Measurements from ENCODE around the gene C2orf15.
"Not testable (repeated sequence)": the region's sequence is repeated elsewhere in the genome, so short reads cannot be mapped to it uniquely, and the experiment has no call there.

Gene C2orf15

GRCh38 chr2:99141110-99142108, at the start of gene C2orf15:
Gene C2orf15 (plus strand): TSS chr2:99141707. CDS start chr2:99150559, 8,852 bp downstream.
- DNase-seq (ENCODE audit: low read depth in 2 of 2): peak in 1 of 2 experiments; percentile 40

DNA sequence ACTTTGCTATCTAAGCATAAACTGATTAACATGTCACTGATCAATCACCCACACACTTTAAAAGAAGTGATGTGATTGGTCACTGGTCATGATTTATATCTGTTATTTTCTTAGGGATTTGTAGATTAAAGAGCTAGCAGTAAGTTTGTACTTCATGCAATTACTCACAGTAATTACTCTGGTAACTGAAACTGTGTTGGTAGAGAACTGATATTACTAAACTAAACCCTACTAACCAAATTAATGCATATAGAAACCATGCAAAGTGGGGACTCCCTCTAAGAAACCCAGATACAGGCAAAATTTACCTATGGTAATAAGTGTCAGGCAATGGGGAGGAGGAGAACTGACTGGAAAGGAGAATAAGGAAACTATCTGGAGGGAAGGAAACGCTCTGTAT, 44.8 kb upstream of the C2orf15 start:
- DNase-seq (ENCODE audit: low read depth in 2 of 2): no peak

GRCh38 chr2:99101697-99102096, 39.8 kb upstream of the C2orf15 start:
- DNase-seq (ENCODE audit: low read depth in 2 of 2): no peak

- no peak for DNase-seq (ENCODE audit: low read depth in 2 of 2)
These were observed 37.5 kb upstream of the C2orf15 start for GRCh38 chr2:99104006-99104405.

- DNase-seq (ENCODE audit: low read depth in 2 of 2): no peak
These were observed 34.6 kb upstream of the C2orf15 start for GRCh38 chr2:99106913-99107312.

- DNase-seq (ENCODE audit: low read depth in 2 of 2): no peak
These were observed 30.3 kb upstream of the C2orf15 start for GRCh38 chr2:99111236-99111635.

GRCh38 chr2:99111945-99112344, 29.6 kb upstream of the C2orf15 start:
- DNase-seq (ENCODE audit: low read depth in 2 of 2): no peak

DNA sequence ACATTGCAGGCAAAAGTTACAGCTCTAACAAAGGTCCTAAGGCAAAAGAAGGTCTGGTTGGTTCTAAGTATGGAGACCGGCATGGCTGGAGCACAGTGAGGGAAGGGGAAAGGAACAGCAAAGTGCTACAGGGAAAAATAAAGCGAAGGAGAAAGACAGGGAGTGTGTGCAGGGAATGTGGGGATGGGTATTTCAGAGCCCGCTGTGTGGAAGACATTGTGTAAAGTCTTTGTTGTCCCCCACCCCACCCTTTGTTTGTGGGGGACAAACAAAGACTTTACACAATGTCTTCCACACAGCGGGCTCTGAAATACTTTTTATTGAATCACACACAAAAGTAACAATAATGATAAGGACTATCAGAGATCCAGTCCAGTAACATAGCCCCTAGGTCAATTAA, 28.9 kb upstream of the C2orf15 start:
- DNase-seq (ENCODE audit: low read depth in 2 of 2): no peak

- DNase-seq (ENCODE audit: low read depth in 2 of 2): no peak
These were observed 13.5 kb upstream of the C2orf15 start for GRCh38 chr2:99127981-99128380.

- DNase-seq (ENCODE audit: low read depth in 2 of 2): not testable (repeated sequence)
These were observed 6.4 kb upstream of the C2orf15 start for GRCh38 chr2:99135044-99135556.

DNA sequence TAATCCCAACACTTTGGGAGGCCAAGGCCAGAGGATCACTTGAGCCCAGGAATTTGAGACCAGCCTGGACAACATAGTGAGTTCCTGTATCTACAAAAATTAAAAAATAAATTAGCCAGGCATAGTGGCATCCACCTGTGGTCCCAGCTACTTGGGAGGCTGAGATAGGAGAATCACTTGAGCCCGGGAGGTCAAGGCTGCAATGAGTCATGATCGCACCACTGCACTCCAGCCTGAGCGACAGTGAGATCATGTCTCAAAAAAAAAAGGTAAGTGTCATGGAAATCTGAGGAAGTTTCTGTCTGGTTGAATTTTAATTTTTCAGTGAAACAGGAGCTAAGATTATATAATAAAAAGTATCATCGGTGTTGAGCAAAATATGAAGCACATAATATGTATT, 2.5 kb upstream of the C2orf15 start:
- DNase-seq (ENCODE audit: low read depth in 2 of 2): no peak

- DNase-seq (ENCODE audit: low read depth in 2 of 2): no peak
These were observed 1.2 kb upstream of the C2orf15 start for GRCh38 chr2:99140056-99140859.

DNA sequence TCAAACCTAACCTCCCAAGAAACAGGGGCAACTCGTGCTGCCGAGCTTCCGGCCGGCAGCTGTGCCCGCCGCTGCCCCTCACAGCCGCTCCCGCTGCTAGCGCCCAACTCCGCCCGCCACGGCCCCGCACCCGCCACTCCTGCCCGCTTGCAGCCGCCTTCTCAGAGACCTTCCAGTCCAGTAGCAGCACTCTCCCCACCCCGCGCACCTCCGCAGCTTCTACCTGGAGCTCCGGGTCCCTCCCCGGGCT, 722 bp upstream of the C2orf15 start:
- no peak for DNase-seq (ENCODE audit: low read depth in 2 of 2)

DNA sequence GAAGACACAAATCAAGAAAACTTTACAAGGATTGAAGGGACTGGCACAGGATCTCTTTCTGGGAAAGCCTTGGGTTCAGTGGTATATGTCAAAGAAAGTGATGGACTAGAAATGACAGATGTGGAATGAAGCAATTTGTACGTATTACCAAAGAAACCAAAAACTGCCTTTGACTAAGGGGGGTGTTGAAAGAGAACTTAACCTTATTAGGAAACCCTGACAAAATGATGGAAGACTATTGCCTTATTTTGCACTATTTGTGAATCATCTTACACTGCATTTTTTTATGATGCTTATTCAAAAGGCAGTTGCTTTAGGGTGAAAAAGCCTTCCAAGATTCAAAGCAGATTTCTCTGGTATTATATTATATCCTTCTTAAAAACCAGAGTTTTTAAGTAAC, 9.2 kb downstream of the C2orf15 start:
- DNase-seq (ENCODE audit: low read depth in 2 of 2): no peak

GRCh38 chr2:99152199-99152895, 10.8 kb downstream of the C2orf15 start:
- no peak for DNase-seq (ENCODE audit: low read depth in 2 of 2)

- no peak for DNase-seq (ENCODE audit: low read depth in 2 of 2)
These were observed 12.6 kb downstream of the C2orf15 start for GRCh38 chr2:99153921-99154604.

DNA sequence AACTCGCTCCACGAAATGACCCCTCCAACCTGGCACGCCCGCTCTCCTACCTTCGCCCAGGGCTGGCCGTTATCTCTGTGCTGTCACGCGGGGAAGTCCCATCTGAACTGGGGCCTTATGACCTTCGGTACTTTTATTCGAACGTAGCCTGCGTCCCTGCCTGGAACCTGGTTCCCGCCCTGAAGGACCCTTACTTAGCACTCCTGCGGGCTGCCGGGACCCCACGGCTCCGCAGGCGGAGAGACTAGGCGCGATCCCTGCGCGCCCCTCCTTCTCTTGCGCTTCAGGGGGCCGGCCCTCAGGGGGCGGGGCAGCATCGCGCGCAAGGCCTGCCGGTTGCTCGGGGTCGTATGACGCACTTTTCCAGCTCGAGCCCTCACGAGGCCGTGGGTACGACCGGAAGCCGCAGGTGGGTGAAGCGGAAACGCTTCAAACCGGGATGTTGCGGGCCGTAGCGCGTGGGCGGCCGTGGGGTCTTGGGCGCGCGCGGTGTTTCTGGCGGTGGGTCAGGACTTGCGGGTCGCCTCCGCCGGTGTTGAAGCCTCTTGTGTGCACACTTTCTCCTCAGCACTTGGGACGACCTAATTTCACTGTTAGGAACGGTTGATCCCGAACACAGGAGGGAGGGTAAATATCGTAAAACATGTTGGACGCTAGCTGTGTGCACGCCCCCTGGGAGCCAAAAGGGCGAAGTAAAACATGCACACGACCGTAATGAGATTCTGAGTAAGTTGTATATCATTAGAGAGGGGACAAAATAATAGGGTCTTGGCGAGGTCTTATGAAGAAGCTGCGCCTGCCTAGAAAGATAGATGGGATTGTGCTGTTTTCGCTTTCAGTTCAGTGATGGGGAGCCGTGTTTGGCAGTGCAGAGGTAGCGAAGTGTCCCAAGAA, 13.4 kb downstream of the C2orf15 start, which contains the start of the genes LIPT1 and TSGA10:
TSS of gene LIPT1 (plus strand) at position 325 of the 894 bp plus-strand sequence. CDS start 6,991 bp downstream, outside the sequence.
TSS of gene TSGA10 (minus strand) at position 300 of the 894 bp plus-strand sequence. CDS start 45,503 bp downstream, outside the sequence.
- DNase-seq (ENCODE audit: low read depth in 2 of 2): peak; percentile 49 to 56

DNA sequence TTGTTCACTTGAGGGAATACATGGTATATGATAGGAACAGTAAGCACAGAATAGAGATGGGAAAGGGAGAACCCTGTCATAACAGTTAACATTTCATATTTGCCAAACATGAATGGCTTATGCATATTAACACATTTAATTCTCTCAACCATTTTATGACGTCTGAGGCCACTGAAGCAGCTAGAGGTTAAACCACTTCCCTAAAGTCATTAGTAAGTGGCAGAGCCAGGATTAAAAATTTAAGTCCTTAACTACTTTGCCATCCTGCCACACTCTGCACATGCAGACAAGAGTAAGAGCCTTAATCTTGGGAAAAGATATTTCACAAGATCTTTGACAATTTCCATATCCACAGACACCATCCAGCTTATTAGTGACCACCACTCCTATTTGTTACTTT, 15.4 kb downstream of the C2orf15 start:
- DNase-seq (ENCODE audit: low read depth in 2 of 2): no peak

GRCh38 chr2:99158599-99158998, 17.1 kb downstream of the C2orf15 start:
- DNase-seq (ENCODE audit: low read depth in 2 of 2): no peak

DNA sequence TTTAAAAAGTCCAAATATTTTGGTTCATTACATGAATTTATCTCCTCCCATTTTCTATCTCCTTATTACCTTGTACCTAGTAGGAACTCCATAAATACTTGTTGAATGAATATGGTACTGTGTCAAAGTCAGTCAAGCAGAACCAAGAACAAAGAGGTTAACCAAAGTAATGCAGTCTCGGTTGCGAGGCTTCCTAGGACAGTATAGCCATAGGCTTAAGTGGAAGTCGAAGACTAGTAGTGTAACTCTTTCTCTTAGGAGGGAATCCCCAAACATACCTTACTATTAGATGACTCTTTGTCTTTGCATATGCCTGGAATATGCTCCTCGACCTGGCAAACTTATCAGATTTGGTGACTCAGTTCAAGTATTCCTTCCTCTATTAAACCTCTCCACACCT, 18.1 kb downstream of the C2orf15 start:
- no peak for DNase-seq (ENCODE audit: low read depth in 2 of 2)
